Neural progenitor cell (in vitro differentiated cells): ENCODE measurements around the gene STK36. TPM values are rescaled to one million over a fixed set of nuclear protein-coding genes. Genes with fewer than 3 reads are reported as not detected.

Experiments
- DNase-seq: peaks from one replicate; pipeline ENCODE4 v3.0.0-alpha.2; 2016; ENCODE audit warnings: low spot score
- H2AFZ ChIP-seq: fragments of 200-600 bp; sonication (generic); replicated peaks from 2 replicates; pipeline ENCODE4 v1.6.1; 2016; ENCODE audit warnings: antibody characterized with exemption
- H3F3A ChIP-seq: fragments of 200-600 bp; sonication (generic); 2 replicates; pipeline ENCODE4 v1.6.1; 2016; ENCODE audit warnings: antibody characterized with exemption, low read depth
- H3K27ac ChIP-seq: fragments of 200-600 bp; sonication (generic); 2 replicates; pipeline ENCODE4 v1.5.1; 2016; ENCODE audit warnings: mild to moderate bottlenecking
- H3K27me3 ChIP-seq: fragments of 200-600 bp; sonication (generic); 2 replicates; pipeline ENCODE4 v1.6.1; 2016; ENCODE audit warnings: mild to moderate bottlenecking, moderate library complexity
- H3K36me3 ChIP-seq: fragments of 200-600 bp; sonication (generic); 2 replicates; pipeline ENCODE4 v1.5.1; 2016
- H3K4me1 ChIP-seq: fragments of 200-600 bp; sonication (generic); 2 replicates; pipeline ENCODE4 v1.6.1; 2016; ENCODE audit warnings: mixed run types
- H3K4me2 ChIP-seq: fragments of 200-600 bp; sonication (generic); 2 replicates; pipeline ENCODE4 v1.6.1; 2016
- H3K4me3 ChIP-seq: fragments of 200-600 bp; sonication (generic); 2 replicates; pipeline ENCODE4 v1.5.1; 2016
- H3K79me2 ChIP-seq: fragments of 200-600 bp; sonication (generic); 2 replicates; pipeline ENCODE4 v1.6.1; 2016; ENCODE audit warnings: low read depth
- H3K9ac ChIP-seq: fragments of 200-600 bp; sonication (generic); 2 replicates; pipeline ENCODE4 v1.6.1; 2016
- H3K9me3 ChIP-seq: fragments of 200-600 bp; sonication (generic); 2 replicates; pipeline ENCODE4 v1.5.1; 2016; ENCODE audit warnings: low read depth
- H4K20me1 ChIP-seq: fragments of 200-600 bp; sonication (generic); 2 replicates; pipeline ENCODE4 v1.6.1; 2016; ENCODE audit warnings: low read depth
- H3K27ac Mint-ChIP-seq: 3 replicates; pipeline ENCODE4 v1.8.0; 2021; ENCODE audit warnings: mixed read lengths
- H3K27me3 Mint-ChIP-seq: 2 replicates; pipeline ENCODE4 v1.8.0; 2022; ENCODE audit warnings: low read depth, mild to moderate bottlenecking, inconsistent platforms, moderate library complexity, mixed read lengths; ENCODE audit not compliant: insufficient read depth
- H3K36me3 Mint-ChIP-seq: 3 replicates; pipeline ENCODE4 v1.8.0; 2021; ENCODE audit warnings: mixed read lengths
- H3K4me1 Mint-ChIP-seq: 3 replicates; pipeline ENCODE4 v1.8.0; 2021; ENCODE audit warnings: mixed read lengths
- H3K4me3 Mint-ChIP-seq: 3 replicates; pipeline ENCODE4 v1.8.0; 2021; ENCODE audit warnings: mild to moderate bottlenecking, moderate library complexity, mixed read lengths
- H3K9me3 Mint-ChIP-seq: 3 replicates; pipeline ENCODE4 v1.8.0; 2020; ENCODE audit warnings: mixed read lengths
- EZH2 ChIP-seq: fragments of 200-600 bp; sonication (generic); IDR thresholded peaks from 2 replicates; pipeline ENCODE4 v1.6.1; 2017; ENCODE audit warnings: antibody characterized with exemption, mild to moderate bottlenecking, moderate library complexity
- EZH2phosphoT487 ChIP-seq: fragments of 200-600 bp; sonication (generic); IDR thresholded peaks from 2 replicates; pipeline ENCODE4 v1.6.1; 2017; ENCODE audit warnings: antibody characterized with exemption
- total RNA-seq: library from RNA; depleted of rRNA; stranded (reverse); fragments of >200 nt; gene quantifications from 2 replicates; pipeline ENCODE4 v1.2.3, GENCODE V29; 2015; ENCODE audit warnings: low replicate concordance
- TF ChIP-seq, protein P1 (sequence below): fragments of 200-600 bp; sonication (generic); IDR thresholded peaks from 2 replicates; pipeline ENCODE4 v1.5.1; 2017; ENCODE audit warnings: antibody characterized with exemption, mild to moderate bottlenecking

Gene STK36
- total RNA-seq, 1 donor from 2014 or later: 61.4 TPM

DNA sequence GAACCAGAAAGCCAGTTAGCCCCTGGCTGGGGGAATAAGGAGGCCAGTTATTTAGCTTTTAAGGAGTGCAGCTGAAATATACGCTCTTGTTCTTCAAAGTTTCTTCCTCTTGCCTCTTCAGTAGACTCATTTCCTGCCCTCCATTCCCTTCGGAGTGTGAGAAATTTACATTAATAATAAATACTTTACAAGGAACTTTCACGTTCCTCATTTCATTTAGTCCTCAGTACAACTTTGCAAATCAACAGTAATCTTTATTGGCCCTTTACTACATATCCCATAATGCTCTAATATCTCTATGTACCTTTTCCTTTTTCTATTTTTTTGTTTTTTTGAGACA lies 48.5 kb upstream of the STK36 start:
- Histone ChIP-seq H3K4me3 (no peak overlapping the region), H4K20me1 (no peaks in the 10 kb centered on the region), H3K9ac (no peak overlapping the region), H3K4me2 (no peak overlapping the region), H2AFZ (no peak overlapping the region), H3K4me1 (no peaks in the 10 kb centered on the region), H3K27ac (no peak overlapping the region), H3K27me3 (no peaks in the 10 kb centered on the region), H3F3A (no peaks in the 10 kb centered on the region), H3K9me3 (no peaks in the 10 kb centered on the region), H3K36me3 (no peaks in the 10 kb centered on the region), H3K79me2 (no peaks in the 10 kb centered on the region)
- H3K4me3 Mint-ChIP-seq: no peak overlapping the region
- H3K27me3 Mint-ChIP-seq: peaks cover 2% of the 10 kb centered on the region
- no peak overlapping the region for H3K27ac Mint-ChIP-seq
- no peaks in the 10 kb centered on the region for H3K4me1 Mint-ChIP-seq
- no peaks in the 10 kb centered on the region for H3K36me3 Mint-ChIP-seq
- no peak for DNase-seq
- no peak for TF ChIP-seq EZH2phosphoT487
- TF ChIP-seq, protein P1, sequence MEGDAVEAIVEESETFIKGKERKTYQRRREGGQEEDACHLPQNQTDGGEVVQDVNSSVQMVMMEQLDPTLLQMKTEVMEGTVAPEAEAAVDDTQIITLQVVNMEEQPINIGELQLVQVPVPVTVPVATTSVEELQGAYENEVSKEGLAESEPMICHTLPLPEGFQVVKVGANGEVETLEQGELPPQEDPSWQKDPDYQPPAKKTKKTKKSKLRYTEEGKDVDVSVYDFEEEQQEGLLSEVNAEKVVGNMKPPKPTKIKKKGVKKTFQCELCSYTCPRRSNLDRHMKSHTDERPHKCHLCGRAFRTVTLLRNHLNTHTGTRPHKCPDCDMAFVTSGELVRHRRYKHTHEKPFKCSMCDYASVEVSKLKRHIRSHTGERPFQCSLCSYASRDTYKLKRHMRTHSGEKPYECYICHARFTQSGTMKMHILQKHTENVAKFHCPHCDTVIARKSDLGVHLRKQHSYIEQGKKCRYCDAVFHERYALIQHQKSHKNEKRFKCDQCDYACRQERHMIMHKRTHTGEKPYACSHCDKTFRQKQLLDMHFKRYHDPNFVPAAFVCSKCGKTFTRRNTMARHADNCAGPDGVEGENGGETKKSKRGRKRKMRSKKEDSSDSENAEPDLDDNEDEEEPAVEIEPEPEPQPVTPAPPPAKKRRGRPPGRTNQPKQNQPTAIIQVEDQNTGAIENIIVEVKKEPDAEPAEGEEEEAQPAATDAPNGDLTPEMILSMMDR: no peak
- TF ChIP-seq EZH2: no peak
- no peaks in the 10 kb centered on the region for H3K9me3 Mint-ChIP-seq

DNA sequence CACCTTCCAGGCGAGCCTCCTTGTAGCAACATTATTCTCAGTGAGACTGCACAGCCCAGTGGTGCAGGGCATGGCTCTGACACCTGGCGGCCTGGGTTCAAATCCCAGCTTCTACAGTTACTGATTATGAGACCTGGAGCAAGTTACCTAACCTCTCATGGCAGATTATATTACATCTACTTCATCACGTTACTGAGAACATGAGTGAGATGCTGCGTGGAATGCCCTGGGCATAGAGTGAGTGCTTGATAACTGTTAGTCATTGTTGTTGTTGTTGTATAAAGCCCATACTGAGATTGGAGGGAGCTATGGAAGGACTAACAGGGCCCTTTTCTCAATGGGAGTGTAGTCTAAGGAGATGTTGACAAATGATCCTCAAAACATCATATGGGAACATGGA lies 45.5 kb upstream of the STK36 start:
- no peak overlapping the region for H3K27ac ChIP-seq
- no peaks in the 10 kb centered on the region for H3F3A ChIP-seq
- H3K4me3 Mint-ChIP-seq: no peak overlapping the region
- peaks cover 2% of the 10 kb centered on the region for H3K27me3 Mint-ChIP-seq
- no peaks in the 10 kb centered on the region for H3K9me3 ChIP-seq
- H3K27me3 ChIP-seq: no peaks in the 10 kb centered on the region
- H3K4me3 ChIP-seq: no peak overlapping the region
- no peak overlapping the region for H3K9ac ChIP-seq
- H3K79me2 ChIP-seq: no peaks in the 10 kb centered on the region
- H2AFZ ChIP-seq: no peak overlapping the region
- no peak for DNase-seq
- no peaks in the 10 kb centered on the region for H3K36me3 Mint-ChIP-seq
- H3K36me3 ChIP-seq: no peaks in the 10 kb centered on the region
- H3K4me1 Mint-ChIP-seq: no peaks in the 10 kb centered on the region
- H3K4me2 ChIP-seq: no peak overlapping the region
- H3K4me1 ChIP-seq: no peaks in the 10 kb centered on the region
- TF ChIP-seq, protein P1: no peak
- no peak for TF ChIP-seq EZH2
- no peak for TF ChIP-seq EZH2phosphoT487
- H4K20me1 ChIP-seq: no peaks in the 10 kb centered on the region
- no peak overlapping the region for H3K27ac Mint-ChIP-seq
- no peaks in the 10 kb centered on the region for H3K9me3 Mint-ChIP-seq

DNA sequence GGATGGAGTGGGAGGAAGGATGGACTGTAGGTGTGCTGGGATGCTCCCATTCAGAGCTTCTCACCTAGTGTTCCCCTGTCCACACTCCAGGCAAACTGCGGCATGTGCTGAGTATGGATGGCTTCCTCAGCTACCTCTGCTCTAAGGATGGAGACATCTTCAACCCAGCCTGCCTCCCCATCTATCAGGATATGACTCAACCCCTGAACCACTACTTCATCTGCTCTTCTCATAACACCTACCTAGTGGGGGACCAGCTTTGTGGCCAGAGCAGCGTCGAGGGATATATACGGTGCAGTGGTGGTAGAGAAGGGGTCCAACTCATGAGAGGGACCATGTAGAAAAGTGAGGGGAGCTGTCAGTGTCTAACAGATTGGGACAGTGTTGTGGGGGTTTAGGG lies 43.9 kb upstream of the STK36 start:
- Mint-ChIP-seq H3K4me3 (no peak overlapping the region), H3K9me3 (no peaks in the 10 kb centered on the region), H3K27ac (no peak overlapping the region), H3K4me1 (no peaks in the 10 kb centered on the region), H3K27me3 (peaks cover 2% of the 10 kb centered on the region), H3K36me3 (no peaks in the 10 kb centered on the region)
- H3K36me3 ChIP-seq: no peaks in the 10 kb centered on the region
- H3K9ac ChIP-seq: no peak overlapping the region
- H3F3A ChIP-seq: no peaks in the 10 kb centered on the region
- no peak overlapping the region for H3K4me2 ChIP-seq
- no peaks in the 10 kb centered on the region for H3K4me1 ChIP-seq
- H3K9me3 ChIP-seq: no peaks in the 10 kb centered on the region
- H3K4me3 ChIP-seq: no peak overlapping the region
- H3K27ac ChIP-seq: no peak overlapping the region
- no peak for DNase-seq
- H3K79me2 ChIP-seq: no peaks in the 10 kb centered on the region
- H3K27me3 ChIP-seq: no peaks in the 10 kb centered on the region
- TF ChIP-seq EZH2 (no peak), EZH2phosphoT487 (no peak)
- TF ChIP-seq, protein P1: no peak
- H4K20me1 ChIP-seq: no peaks in the 10 kb centered on the region
- no peak overlapping the region for H2AFZ ChIP-seq

DNA sequence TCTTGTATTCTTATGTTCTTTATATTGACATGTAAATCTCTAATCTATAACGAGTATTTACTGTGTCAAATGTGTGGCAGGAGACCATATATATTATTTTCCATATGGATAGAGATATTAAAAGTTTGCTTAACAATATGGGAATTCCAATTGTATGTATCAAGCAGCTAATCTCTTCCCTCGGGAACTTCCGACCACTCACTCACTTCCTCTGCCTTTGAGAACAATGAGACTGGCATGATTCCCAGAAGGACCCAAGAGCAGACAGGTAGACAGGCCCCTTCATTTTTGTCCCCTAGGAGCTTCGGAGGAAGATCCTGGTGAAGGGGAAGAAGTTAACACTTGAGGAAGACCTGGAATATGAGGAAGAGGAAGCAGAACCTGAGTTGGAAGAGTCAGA lies 40.0 kb upstream of the STK36 start:
- H3K9me3 Mint-ChIP-seq: no peaks in the 10 kb centered on the region
- H3K27ac Mint-ChIP-seq: no peak overlapping the region
- peaks cover 6% of the 10 kb centered on the region for H3K36me3 Mint-ChIP-seq
- Histone ChIP-seq H3K4me2 (no peak overlapping the region), H2AFZ (no peak overlapping the region), H3K4me1 (no peaks in the 10 kb centered on the region), H3K27ac (no peak overlapping the region), H3K4me3 (no peak overlapping the region), H3K27me3 (no peaks in the 10 kb centered on the region), H3K9ac (no peak overlapping the region), H3K9me3 (no peaks in the 10 kb centered on the region), H4K20me1 (no peaks in the 10 kb centered on the region), H3K79me2 (no peaks in the 10 kb centered on the region), H3K36me3 (no peaks in the 10 kb centered on the region), H3F3A (no peaks in the 10 kb centered on the region)
- no peaks in the 10 kb centered on the region for H3K4me1 Mint-ChIP-seq
- no peak for DNase-seq
- TF ChIP-seq EZH2phosphoT487 (no peak), EZH2 (no peak)
- TF ChIP-seq, protein P1: no peak
- no peak overlapping the region for H3K4me3 Mint-ChIP-seq
- no peaks in the 10 kb centered on the region for H3K27me3 Mint-ChIP-seq
